Measurements from ENCODE around the gene OSBPL10.

DNA sequence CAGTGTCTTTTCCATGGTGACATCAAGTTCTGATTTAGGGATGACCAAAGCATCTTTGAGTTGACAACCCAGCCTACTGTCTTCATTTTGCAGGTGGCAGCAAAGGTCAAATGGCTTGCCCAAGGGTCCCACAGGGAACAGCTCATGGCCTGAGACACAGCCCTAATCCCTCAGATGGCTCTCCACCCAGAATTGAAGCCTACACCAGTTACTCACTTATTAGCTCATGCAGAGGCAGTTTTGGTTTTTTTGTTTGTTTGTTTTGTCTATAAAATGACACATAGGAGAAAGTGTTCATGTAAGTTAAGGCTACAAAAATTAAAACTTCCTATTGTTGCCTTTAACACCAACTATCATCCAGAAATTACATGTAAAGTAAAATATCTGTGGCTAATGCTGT lies 167.9 kb downstream of the OSBPL10 start:
- no peak for TF ChIP-seq MAFK (IDR thresholded peaks at IDR 0.05; ENCODE audit: low read depth, low read length)
- TF ChIP-seq, protein P1, sequence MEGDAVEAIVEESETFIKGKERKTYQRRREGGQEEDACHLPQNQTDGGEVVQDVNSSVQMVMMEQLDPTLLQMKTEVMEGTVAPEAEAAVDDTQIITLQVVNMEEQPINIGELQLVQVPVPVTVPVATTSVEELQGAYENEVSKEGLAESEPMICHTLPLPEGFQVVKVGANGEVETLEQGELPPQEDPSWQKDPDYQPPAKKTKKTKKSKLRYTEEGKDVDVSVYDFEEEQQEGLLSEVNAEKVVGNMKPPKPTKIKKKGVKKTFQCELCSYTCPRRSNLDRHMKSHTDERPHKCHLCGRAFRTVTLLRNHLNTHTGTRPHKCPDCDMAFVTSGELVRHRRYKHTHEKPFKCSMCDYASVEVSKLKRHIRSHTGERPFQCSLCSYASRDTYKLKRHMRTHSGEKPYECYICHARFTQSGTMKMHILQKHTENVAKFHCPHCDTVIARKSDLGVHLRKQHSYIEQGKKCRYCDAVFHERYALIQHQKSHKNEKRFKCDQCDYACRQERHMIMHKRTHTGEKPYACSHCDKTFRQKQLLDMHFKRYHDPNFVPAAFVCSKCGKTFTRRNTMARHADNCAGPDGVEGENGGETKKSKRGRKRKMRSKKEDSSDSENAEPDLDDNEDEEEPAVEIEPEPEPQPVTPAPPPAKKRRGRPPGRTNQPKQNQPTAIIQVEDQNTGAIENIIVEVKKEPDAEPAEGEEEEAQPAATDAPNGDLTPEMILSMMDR (conservative IDR thresholded peaks at IDR 0.05; ENCODE audit: low read depth, low read length), result no peak
- TF ChIP-seq POLR2A (IDR thresholded peaks at IDR 0.05; ENCODE audit: low read depth, low read length), result no peak
- no peak for TF ChIP-seq USF2 (IDR thresholded peaks at IDR 0.05; ENCODE audit: low read depth, low read length)
- TF ChIP-seq CHD1 (IDR thresholded peaks at IDR 0.05; ENCODE audit: low read depth, low read length), result no peak
- TF ChIP-seq RFX5 (IDR thresholded peaks at IDR 0.05; ENCODE audit: low read depth, low read length), result no peak
- no peak for TF ChIP-seq NFE2L2 (IDR thresholded peaks at IDR 0.05; ENCODE audit: low read depth, low read length)
- no peak for TF ChIP-seq MAZ (IDR thresholded peaks at IDR 0.05; ENCODE audit: borderline replicate concordance, low read depth, low read length)
- TF ChIP-seq MXI1 (IDR thresholded peaks at IDR 0.05; ENCODE audit: borderline replicate concordance, low read depth, low read length), result no peak
- TF ChIP-seq RCOR1 (IDR thresholded peaks at IDR 0.05; ENCODE audit: insufficient replicate concordance, low read length), result no peak
- TF ChIP-seq RAD21 (IDR thresholded peaks at IDR 0.05; ENCODE audit: low read length), result no peak
